Measurements from ENCODE around the gene FRMD4A.

GRCh38 chr10:14276210-14276609 is 54.5 kb downstream of the FRMD4A start:
- TF ChIP-seq CTCF (conservative IDR thresholded peaks at IDR 0.05; ENCODE audit: low read depth, low read length) (no peak), EZH2phosphoT487 (IDR thresholded peaks at IDR 0.05; ENCODE audit: borderline replicate concordance, low read length) (no peak)
